HepG2 (cell line): ENCODE measurements around the gene PPP6R2. TPM values are rescaled to one million over a fixed set of nuclear protein-coding genes. Genes with fewer than 3 reads are reported as not detected.

ENCODE experiments used
- AHR ChIP-seq: IDR thresholded peaks from 2 replicates; pipeline ENCODE4 v1.6.1; 2018; ENCODE audit warnings: missing genetic modification reagents, missing compliant biosample characterization
- ATF6 ChIP-seq: sonication (generic); formaldehyde crosslinking; conservative IDR thresholded peaks from 2 replicates; pipeline ENCODE4 v1.4.0; 2020; ENCODE audit warnings: missing genetic modification reagents
- HOMEZ ChIP-seq: IDR thresholded peaks from 2 replicates; pipeline ENCODE4 v1.6.1; 2016; ENCODE audit warnings: low read depth
- KDM6A ChIP-seq: IDR thresholded peaks from 2 replicates; pipeline ENCODE4 v1.6.1; 2016; ENCODE audit warnings: low read depth
- MLX ChIP-seq: IDR thresholded peaks from 2 replicates; pipeline ENCODE4 v1.6.1; 2016
- NBN ChIP-seq: fragments of 450-650 bp; conservative IDR thresholded peaks from 2 replicates; pipeline ENCODE4 v1.6.1; 2017
- NFE2L2 ChIP-seq: fragments of 150-350 bp; IDR thresholded peaks from 2 replicates; pipeline ENCODE4 v1.6.1; 2014; ENCODE audit warnings: low read length
- NR2F1 ChIP-seq, 2 experiments: fragments of 450-650 bp in 1 of 2; formaldehyde crosslinking in 1 of 2; IDR thresholded peaks; 2 replicates each; pipeline versions ENCODE4 v1.5.0 to v1.6.1; 2016 to 2020; ENCODE audit warnings: mild to moderate bottlenecking in 1 of 2, missing compliant biosample characterization in 1 of 2, missing genetic modification reagents in 1 of 2, moderate library complexity in 1 of 2
- PRMT3 ChIP-seq: sonication (generic); formaldehyde crosslinking; IDR thresholded peaks from 2 replicates; pipeline ENCODE4 v1.8.1; 2022; ENCODE audit warnings: low read depth, mild to moderate bottlenecking, moderate library complexity, missing genetic modification reagents, borderline replicate concordance
- RFXAP ChIP-seq: sonication (generic); formaldehyde crosslinking; IDR thresholded peaks from 2 replicates; pipeline ENCODE4 v1.4.0; 2020; ENCODE audit warnings: missing genetic modification reagents, borderline replicate concordance
- SIN3A ChIP-seq: IDR thresholded peaks from 2 replicates; pipeline ENCODE4 v1.6.1; 2011; ENCODE audit warnings: low read depth, mild to moderate bottlenecking, control low read depth, low read length, borderline replicate concordance
- SMAD1 ChIP-seq: sonication (generic); formaldehyde crosslinking; IDR thresholded peaks from 2 replicates; pipeline ENCODE4 v1.4.0; 2020; ENCODE audit warnings: missing genetic modification reagents, low read depth, mild to moderate bottlenecking, borderline replicate concordance
- SMAD3 ChIP-seq: sonication (generic); formaldehyde crosslinking; IDR thresholded peaks from 2 replicates; pipeline ENCODE4 v1.4.0; 2020; ENCODE audit warnings: missing genetic modification reagents
- TAF1 ChIP-seq: sonication (generic); formaldehyde crosslinking; IDR thresholded peaks from 2 replicates; pipeline ENCODE4 v1.4.0; 2020; ENCODE audit warnings: missing genetic modification reagents
- YY1 ChIP-seq: IDR thresholded peaks from 2 replicates; pipeline ENCODE4 v1.6.1; 2011; ENCODE audit warnings: low read length, low read depth, moderate library complexity, mild to moderate bottlenecking; ENCODE audit not compliant: insufficient read depth, insufficient replicate concordance
- ZBTB33 ChIP-seq: sonication (generic); formaldehyde crosslinking; IDR thresholded peaks from 2 replicates; pipeline ENCODE4 v1.4.0; 2020; ENCODE audit warnings: missing genetic modification reagents
- ZFP1 ChIP-seq: IDR thresholded peaks from 2 replicates; pipeline ENCODE4 v1.6.1; 2016
- ZNF10 ChIP-seq: sonication (generic); formaldehyde crosslinking; IDR thresholded peaks from 2 replicates; pipeline ENCODE4 v1.4.0; 2020; ENCODE audit warnings: mild to moderate bottlenecking, low read depth, missing genetic modification reagents, borderline replicate concordance
- ZNF550 ChIP-seq: sonication (generic); formaldehyde crosslinking; IDR thresholded peaks from 2 replicates; pipeline ENCODE4 v1.4.0; 2020; ENCODE audit warnings: mild to moderate bottlenecking, missing genetic modification reagents, borderline replicate concordance
- ZNF660 ChIP-seq: sonication (generic); formaldehyde crosslinking; IDR thresholded peaks from 2 replicates; pipeline ENCODE4 v1.5.1; 2020; ENCODE audit warnings: mild to moderate bottlenecking, low read depth, missing genetic modification reagents, borderline replicate concordance
- ZNF878 ChIP-seq: sonication (generic); formaldehyde crosslinking; IDR thresholded peaks from 2 replicates; pipeline ENCODE4 v1.8.1; 2023; ENCODE audit warnings: mild to moderate bottlenecking, missing genetic modification reagents, moderate library complexity
- polyA plus RNA-seq, 8 experiments: library from polyadenylated mRNA; depleted of rRNA in 3 of 8; stranded (reverse) in 7 of 8; unstranded in 1 of 8; fragments of >200 nt; fragmentation: Illumina TruSeq in 4 of 8; extraction: Trizol in 4 of 8; gene quantifications; 2 replicates each; pipeline versions ENCODE4 v1.2.1 to v1.2.3, GENCODE V29; 2011 to 2016; ENCODE audit warnings: low read depth in 4 of 8, missing spikeins in 1 of 8, mixed read lengths in 1 of 8; ENCODE audit not compliant: insufficient read depth in 1 of 8
- total RNA-seq, 5 experiments: library from RNA; depleted of rRNA; stranded (reverse); fragments of >200 nt; fragmentation: Illumina TruSeq; extraction: Trizol; gene quantifications; 2 replicates each; pipeline ENCODE4 v1.2.3, GENCODE V29; 2016; ENCODE audit warnings: low read depth in 1 of 5
- TF ChIP-seq, protein P1 (sequence below): IDR thresholded peaks from 2 replicates; pipeline ENCODE4 v1.6.1; 2016; ENCODE audit warnings: mild to moderate bottlenecking, missing biosample characterization, missing genetic modification reagents
- TF ChIP-seq, protein P2 (sequence below): IDR thresholded peaks from 2 replicates; pipeline ENCODE4 v1.6.1; 2018; ENCODE audit warnings: missing genetic modification reagents

Gene PPP6R2
- total and polyA plus RNA-seq, 2 of the 13 experiments (the other 11 are each of a cell fraction or from before 2014, with no cell fraction given): 55.0 to 102 TPM

DNA sequence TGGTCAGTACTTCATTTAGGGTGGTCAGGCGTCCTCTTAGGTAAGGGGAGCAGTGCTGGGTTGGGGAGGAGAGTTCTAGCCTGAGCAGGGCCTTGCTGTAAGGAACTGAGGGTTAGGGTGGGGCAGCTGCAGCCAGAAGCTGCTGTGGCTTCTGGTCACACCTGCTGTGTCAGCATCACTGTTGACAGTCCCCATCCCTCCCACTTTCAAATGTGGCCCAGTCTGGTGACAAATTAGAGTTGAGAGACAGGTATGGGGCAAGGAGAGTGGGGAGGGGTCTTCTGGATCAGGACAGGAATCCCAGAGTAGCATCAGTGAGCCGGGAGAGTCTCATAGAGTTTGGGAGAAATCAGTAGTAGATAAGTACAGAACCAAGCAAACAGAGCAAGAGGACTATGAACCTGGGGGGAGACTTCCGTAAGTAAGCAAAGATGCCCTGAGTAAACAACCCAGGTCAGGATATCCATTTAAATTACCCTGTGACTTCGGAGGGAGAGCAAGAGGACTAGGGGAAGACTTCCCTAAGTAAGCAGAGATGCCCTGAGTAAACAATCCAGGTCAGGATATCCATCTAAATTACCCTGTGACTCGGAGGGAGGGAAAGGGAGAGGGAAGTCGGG is 53.7 kb downstream of the PPP6R2 start (continued):
- TF ChIP-seq MLX: peak; percentile 86; the same call in 1 of the 2 replicates
- no peak for TF ChIP-seq PRMT3 (CRISPR knock-in tag)
- TF ChIP-seq, protein P1, sequence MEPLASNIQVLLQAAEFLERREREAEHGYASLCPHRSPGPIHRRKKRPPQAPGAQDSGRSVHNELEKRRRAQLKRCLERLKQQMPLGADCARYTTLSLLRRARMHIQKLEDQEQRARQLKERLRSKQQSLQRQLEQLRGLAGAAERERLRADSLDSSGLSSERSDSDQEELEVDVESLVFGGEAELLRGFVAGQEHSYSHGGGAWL (CRISPR knock-in tag): no peak
- TF ChIP-seq NBN: no peak
- peak; percentile 98 to 99 for TF ChIP-seq NR2F1 (CRISPR knock-in tag; IDR thresholded peaks at IDR 0.05)
- TF ChIP-seq NFE2L2: no peak
- TF ChIP-seq TAF1: no peak
- no peak; the same call in 1 of the 2 replicates for TF ChIP-seq HOMEZ (CRISPR knock-in tag)
- TF ChIP-seq YY1: no peak
- no peak for TF ChIP-seq ATF6
- no peak for TF ChIP-seq ZNF550
- TF ChIP-seq ZNF660 (CRISPR knock-in tag): no peak
- TF ChIP-seq ZNF878 (CRISPR knock-in tag): peak; percentile 80
- no peak for TF ChIP-seq ZBTB33 (CRISPR knock-in tag)
- TF ChIP-seq SMAD1: no peak
- TF ChIP-seq, protein P2, sequence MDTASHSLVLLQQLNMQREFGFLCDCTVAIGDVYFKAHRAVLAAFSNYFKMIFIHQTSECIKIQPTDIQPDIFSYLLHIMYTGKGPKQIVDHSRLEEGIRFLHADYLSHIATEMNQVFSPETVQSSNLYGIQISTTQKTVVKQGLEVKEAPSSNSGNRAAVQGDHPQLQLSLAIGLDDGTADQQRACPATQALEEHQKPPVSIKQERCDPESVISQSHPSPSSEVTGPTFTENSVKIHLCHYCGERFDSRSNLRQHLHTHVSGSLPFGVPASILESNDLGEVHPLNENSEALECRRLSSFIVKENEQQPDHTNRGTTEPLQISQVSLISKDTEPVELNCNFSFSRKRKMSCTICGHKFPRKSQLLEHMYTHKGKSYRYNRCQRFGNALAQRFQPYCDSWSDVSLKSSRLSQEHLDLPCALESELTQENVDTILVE: peak; percentile 72; the same call in 1 of the 2 replicates
- TF ChIP-seq RFXAP (CRISPR knock-in tag): peak; percentile 67; the same call in 1 of the 2 replicates
- no peak for TF ChIP-seq ZNF10 (CRISPR knock-in tag)
- peak; percentile 95 for TF ChIP-seq KDM6A (CRISPR knock-in tag)
- TF ChIP-seq SIN3A: 0 out of 2 replicates have a peak, but pooled peaks have one; percentile 41
- TF ChIP-seq ZFP1 (CRISPR knock-in tag): peak; percentile 85
- TF ChIP-seq AHR (CRISPR knock-in tag): no peak
- peak; percentile 87 for TF ChIP-seq SMAD3 (CRISPR knock-in tag)
